NCI-H2196 treated with DMSO at 0.1 percent for 48 hours (cell line): ENCODE results near the gene ZNF692.
A peak's percentile ranks its signal among the peaks of the same experiment; 100 is the strongest.
"Not testable (repeated sequence)": the region's sequence is repeated elsewhere in the genome, so short reads cannot be mapped to it uniquely, and the experiment has no call there.

Source experiments
- DNase-seq: peaks from one replicate; lab custom pipeline; 2025; ENCODE audit not compliant: unreplicated experiment; lab: John Stamatoyannopoulos, UW

ZNF692 gene

DNA sequence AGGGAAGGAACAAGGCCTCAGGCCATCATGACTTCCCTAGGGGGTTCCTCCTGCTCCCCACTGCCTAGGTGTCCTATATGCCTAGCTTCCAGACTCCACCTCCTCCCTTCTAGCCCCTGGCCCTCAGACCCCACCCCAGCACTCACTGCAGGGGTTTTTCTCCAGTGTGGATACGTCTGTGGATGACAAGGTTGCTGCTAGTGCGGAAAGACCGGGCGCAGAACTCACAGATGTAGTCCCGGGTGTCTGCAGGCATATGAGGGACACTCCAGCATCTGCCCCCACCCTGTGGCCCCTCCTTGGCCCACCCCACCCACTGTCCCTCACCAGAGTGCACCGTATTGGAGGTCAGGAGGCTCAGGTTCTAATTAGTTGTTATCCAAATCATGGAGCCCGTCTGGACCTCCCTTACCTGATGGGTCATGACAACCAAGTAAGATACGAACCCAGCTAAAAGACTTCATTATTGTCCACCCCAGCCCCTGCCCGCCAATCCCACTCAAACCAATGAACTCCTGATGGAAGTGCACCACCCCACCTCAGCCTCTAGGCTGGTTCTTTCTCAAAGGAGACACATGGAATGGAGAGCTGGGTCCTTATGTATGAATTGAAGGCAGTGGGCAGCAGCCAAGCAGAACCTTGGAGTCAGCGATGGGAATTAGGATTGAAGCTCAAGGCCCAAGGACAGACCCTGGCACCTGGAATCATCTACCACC lies 8.2 kb downstream of the ZNF692 start:
- DNase-seq, result no peak

DNA sequence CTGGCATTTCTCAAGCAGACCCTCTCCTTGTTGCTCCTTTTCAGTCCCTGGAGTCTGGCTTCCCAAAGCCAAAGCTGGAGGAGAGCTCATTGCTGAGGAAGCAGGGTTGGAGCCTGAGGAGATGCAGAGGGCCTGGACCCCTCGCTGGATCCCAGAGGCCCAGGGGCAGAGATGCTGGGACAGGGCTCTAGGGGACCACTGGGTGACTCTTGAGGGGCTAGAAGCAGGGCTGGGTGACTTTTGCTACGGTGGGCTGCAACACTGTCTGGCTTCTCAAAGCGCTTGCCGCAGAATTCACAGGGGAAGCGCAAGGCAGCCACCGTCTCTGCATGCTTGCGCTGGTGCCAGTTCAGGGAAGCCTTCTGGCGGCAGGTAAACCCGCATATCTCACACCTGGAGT lies 8.8 kb downstream of the ZNF692 start:
- DNase-seq, result no peak

DNA sequence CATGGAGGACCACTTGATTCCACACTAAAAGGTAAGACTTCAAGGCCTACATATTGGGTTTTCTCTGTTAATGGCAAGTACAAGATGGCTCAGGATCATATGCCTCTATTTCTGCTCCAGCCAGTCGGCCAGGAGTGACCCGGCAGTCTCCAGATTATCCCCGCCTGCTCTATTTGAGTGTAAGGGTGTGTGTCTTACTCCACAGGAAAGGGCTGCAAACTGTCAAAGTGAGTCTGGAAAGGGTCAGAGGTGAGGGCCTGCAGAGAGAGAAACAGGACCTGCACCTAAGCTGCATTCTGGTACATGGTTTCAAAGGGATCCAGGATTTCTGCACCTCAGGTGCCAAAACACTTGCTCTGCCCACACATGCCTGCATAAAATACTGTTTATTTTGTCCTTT lies 9.2 kb downstream of the ZNF692 start:
- no peak for DNase-seq

DNA sequence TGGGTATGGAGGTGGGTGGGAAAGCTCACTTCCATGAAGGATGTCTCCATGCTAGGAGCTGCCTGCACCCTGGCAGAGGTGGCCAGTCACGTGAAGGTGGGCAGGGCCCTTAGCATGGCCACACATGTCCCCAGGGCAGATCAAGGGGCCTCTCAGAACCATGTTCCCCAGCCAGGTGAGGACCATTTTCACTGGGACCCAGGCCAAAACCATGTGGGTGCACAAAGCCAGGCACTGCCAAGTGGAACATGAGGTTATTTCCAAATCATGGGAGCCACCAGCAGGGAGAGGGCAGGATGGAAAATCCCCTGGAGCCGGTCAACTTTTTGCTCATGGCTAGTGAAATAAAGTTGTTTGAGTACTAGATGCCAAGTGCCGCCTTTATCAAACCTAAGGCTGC lies 9.7 kb downstream of the ZNF692 start:
- no peak for DNase-seq

DNA sequence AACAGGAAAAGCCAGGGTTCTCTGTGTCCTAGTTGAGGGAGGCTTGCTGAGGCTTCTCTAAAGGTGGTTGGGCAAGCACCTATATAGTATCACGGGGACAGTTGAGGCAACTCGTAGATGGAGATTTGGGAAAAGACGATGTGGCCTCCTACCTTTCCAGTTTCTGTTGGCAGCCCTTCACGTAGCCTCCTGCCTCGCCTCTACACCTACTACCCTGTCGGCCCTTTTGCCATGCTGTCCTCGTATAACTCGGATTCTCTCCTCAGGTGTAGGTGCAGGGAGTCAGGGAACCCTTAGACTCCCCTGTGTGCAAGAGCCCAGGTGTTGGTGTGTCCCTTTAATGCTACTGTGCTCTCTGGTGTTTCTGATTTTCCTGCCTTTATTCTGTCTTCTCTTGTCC lies 10.3 kb downstream of the ZNF692 start:
- DNase-seq, result no peak

DNA sequence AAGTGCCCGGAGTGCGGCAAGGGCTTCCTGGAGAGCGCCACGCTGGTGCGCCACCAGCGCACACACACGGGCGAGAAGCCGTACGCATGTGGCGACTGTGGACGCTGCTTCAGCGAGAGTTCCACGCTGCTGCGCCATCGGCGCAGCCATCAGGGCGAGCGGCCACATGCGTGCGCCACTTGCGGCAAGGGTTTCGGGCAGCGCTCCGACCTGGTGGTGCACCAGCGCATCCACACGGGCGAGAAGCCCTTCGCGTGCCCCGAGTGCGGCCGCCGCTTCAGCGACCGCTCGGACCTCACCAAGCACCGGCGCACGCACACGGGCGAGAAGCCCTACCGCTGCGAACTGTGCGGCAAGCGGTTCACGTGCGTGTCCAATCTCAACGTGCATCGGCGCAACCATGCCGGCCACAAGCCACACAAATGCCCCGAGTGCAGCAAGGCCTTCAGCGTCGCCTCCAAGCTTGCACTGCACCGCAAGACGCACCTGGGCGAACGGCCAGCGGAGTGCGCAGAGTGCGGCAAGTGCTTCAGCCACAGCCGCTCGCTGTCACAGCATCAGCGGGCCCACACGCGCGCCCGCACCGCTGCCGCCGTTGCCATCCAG lies 10.8 kb downstream of the ZNF692 start:
- DNase-seq, result no peak

DNA sequence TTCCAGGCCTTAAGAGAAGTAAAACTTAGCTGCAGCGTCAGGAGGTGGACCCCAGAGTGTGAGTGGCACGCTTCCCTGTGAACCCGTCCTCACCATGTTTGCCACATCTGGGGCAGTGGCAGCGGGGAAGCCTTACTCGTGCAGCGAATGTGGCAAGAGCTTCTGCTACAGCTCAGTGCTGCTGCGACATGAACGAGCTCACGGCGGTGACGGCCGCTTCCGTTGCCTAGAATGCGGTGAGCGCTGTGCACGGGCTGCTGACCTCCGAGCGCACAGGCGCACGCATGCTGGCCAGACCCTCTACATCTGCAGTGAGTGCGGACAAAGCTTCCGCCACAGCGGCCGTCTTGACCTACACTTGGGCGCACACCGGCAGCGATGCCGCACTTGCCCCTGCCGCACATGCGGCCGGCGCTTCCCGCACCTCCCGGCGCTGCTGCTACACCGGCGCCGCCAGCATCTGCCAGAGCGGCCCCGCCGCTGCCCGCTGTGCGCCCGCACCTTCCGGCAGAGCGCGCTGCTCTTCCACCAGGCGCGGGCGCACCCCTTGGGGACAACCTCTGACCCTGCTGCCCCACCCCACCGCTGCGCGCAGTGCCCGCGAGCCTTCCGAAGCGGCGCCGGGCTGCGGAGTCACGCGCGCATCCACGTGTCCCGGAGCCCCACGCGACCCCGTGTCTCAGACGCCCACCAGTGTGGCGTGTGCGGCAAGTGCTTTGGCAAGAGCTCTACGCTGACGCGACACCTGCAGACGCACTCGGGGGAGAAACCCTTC lies 11.5 kb downstream of the ZNF692 start:
- no peak for DNase-seq

DNA sequence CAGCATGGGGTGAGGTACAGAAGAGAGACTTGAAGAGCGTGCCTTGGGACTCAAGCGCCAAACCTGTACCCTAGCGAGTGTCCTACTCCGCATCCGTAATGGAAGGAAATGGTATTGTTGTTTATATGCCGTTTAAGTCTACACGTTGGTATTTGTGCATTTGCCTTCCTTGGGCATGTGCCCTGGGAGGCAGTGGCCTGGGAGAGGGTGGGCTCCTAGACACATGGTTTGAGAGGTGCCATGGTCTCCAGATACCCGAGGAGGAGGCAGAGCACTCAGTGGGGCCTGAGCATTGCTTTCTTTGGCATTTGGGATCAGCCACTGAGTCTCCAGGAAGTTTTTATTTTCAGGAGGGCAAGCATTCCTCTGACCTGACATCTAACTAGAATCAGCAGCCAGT lies 14.4 kb downstream of the ZNF692 start:
- DNase-seq, result no peak

DNA sequence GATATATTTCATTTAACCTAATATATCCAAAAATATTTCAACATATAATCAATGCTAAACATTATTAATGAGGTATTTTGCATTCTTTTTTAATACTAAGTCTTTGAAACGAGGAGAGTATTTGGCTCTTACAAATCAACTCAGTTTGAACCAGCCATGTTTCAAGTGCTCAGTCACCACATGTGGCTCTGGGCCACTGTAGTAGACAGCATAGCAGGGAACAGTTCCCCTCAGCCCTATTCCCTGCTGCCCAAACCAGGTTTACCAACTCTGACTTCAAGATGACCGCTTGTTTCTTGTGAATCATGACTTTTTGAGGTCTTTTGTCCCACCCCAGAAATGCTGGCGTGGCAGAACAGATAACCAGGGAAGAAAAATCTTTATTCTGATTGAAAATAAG lies 15.2 kb downstream of the ZNF692 start:
- no peak for DNase-seq

DNA sequence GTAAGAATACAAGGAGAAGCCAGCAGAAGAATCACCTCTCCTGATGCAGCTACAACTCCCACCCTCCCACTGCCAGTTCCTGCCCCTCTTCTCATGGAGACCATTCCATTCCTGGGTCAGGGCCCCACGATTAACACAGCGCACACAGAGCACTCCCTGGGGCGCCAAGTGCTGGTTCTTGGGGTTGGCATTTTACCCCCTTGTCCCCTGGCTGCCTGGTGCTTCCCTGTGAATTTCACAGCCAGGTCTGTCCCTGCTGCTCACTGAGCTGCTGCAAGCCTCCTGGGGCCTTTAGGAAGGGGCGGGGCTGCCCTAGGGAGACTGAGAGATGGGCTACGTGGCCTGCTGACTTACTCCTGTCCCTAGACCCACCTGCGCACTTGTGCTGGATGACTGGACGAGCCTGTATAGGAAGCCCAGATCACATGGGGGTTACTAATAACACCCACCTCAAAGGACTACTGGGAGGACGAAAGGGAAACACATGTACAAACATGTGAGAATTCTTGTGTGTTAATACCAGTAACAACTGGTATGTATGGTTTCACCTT lies 16.0 kb downstream of the ZNF692 start:
- DNase-seq, result no peak

DNA sequence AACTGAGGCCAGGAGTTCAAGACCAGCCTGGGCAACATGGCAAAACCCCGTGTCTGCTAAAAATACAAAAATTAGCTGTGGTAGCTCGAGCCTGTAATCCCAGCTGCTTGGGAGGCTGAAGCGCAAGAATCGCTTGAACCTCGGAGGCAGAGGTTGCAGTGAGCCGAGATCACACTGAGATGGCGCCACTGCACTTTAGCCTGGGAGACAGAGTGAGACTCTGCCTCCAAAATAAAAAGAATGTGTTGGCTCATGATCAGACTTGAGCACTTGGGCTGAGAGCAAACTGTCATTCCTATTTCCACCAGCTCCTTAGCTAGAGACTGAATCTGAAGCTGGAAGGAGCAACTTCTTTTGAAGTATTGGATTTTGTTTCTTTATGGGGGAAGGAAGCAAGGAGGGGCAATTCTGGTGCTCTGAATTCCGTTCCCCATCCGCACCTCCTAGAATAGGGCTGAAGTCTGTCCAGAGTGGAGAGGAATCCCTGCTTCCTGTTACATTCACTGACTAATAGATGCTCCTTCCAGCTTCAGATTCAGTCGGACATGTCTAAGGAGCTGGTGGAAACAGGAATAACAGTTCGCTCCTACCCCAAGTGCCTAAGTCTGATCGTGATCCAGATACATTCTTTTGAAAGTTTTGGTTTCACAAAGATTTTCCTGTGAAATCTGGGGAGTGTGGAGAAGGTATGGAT lies 17.0 kb downstream of the ZNF692 start:
- DNase-seq, result no peak

DNA sequence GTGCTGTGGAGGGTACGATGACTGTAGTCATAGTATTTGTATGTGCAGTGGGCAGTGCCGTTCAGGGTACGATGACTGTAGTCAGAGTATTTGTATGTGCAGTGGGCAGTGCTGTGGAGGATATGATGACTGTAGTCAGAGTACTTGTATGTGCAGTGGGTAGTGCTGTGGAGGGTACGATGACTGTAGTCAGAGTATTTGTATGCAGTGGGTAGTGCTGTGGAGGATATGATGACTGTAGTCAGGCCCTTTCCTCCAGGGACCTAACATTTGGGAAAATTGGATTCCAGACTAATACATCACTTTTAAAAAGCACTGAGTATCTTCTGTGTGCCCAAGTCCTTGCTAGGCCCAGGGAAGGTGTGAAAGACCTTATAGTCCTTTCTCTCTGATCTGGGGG lies 17.9 kb downstream of the ZNF692 start:
- no peak for DNase-seq

DNA sequence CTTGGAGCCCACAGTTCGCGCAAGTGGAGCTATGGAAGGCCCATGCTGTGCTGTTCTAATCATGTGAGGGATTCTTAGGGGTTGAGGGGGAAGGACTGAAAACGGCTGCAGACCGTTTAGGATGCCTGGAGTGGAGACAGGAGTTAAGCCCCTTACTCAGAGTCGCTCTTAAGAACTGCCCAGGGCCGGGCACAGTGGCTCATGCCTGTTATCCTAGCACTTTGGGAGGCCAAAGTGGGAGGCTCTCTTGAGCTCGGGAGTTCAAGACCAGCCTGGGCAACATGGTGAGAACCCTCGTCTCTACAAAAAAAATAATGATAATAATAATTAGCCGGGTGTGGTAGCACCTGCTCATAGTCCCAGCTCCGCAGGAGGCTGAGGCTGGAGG lies 19.7 kb downstream of the ZNF692 start:
- DNase-seq, result no peak

DNA sequence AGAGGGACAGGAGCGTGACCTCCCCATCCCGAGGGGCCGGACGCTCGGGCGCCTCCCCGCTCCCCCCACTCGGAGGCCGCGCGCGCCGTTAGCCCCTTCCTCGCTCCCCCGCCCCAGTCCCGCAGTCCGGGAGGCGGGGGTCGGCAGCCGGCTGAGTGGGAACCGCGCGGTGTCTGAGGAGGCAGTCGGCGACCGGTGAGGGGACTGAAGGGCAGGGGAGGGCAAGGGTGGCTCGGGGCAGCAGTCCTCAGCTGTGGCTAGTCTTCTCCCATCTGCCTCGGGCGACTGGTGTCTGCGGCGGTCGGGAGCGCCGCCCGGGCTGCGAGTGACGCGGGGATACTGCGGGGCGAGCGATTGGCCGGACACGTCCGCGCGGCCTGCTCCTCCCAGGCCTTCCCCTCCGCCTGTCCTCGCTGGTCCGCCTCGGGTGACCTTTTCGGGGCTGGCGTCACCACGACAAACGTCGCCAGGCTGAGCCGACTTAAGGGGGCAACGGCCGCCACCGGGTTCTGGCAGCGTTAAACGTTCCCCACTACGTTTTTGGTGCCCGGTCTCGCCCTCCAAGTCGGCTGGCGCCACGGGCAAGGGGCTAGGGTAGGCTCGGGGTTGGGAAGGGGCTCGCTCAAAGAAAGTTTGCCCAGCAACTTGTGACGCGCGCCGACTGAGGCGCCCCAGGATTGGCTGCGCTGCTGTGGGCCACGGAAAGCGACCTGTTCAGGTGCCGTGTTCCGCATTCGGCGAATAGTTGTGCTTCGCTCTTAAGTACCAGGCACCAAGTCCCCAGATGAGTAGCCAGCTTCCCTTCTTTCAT lies 20.3 kb downstream of the ZNF692 start:
- DNase-seq, result peak; percentile 46

DNA sequence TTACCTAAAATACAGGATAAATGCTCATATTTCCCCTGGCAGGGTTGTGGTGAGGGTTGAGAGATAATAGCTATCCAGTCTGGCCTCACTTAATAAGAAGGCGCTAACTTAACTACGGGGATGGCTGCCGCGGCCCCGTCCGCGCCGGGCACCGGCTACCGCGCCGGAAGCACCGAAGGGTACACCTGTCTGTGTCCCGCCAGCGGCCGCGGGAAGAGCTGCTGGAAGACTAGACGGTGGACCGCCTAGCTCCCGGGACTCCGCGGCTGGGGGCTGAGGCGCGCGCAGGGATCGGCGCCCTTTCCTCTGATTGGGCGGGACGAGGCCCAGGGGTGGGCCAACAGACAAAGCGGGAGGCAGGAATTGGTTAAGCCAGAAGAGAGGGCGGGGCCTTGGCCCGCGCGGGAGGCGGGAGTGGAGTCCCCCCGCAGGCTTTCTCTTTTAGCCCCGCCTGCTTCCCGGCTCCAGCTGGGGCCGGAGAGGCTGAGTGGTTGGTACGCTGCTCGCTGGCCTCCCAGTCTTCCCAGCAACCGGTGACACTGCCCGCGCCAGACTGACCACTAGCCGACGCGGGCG lies 21.0 kb downstream of the ZNF692 start, which contains the start of gene ZNF672:
Gene ZNF672 (plus strand): TSS at position 444 of the 576 bp plus-strand sequence. CDS start 9,051 bp downstream, outside the sequence.
- peak; percentile 89 for DNase-seq

DNA sequence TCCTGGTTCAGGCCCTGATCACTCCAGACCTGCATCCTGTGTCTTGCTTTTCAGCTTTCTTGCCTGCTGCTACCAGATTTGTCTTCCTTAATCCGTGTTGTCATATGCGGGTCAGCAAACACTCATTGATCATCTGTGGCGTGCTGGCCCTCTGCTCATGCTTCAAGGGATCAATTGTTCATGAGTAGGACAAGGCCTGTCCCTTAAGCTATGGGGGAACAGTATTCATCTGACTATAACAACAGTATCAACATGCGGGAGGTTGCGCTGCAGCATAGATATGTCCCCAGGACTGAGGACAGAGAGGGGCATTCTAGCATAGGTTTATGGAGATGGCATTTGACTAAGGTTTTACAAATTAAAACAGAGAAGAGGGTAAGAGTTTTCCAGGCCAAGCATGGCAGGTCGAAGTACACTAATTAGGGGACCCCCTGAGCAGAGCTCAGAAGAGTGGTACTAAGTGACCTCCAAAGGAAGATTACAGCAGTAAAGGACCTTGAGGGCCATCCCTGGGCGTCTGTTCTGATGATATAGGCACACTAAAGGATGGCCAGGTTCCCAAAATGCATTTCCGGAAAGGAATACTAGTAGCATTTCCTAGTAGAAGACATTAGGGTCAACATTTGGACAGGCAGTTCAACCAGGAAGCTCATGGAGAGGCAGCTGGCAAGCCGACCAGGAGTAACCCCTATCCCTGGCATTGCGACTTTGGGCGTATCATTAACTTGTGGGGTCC lies 21.7 kb downstream of the ZNF692 start:
- no peak for DNase-seq

DNA sequence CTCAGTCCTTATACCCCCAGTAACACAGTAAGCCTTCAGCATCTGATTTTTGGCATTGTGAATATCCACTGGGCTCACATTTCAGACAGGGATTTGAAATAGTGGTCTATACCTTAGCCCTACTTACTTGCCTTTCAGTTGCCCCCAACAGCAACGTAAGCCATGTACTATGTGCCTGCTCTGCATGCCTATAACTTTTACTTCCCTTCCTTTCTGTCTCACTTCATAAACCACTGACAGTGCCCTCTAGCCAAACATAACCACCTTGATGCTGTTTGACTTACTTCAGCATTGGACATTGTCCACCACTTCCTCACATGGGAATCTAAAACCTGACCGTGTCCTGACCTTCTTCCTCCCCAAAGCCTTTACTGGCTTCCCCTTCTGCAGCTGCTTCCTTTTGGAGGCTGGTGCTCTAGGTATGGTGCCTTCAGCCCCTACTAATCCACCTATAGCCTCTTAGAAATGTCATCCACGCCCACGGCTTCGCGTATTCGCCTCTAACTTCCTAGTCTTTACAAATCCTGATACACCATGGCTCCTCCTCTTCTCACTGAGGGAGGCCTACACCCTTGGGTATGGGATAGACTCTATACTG lies 24.4 kb downstream of the ZNF692 start:
- DNase-seq, result no peak

DNA sequence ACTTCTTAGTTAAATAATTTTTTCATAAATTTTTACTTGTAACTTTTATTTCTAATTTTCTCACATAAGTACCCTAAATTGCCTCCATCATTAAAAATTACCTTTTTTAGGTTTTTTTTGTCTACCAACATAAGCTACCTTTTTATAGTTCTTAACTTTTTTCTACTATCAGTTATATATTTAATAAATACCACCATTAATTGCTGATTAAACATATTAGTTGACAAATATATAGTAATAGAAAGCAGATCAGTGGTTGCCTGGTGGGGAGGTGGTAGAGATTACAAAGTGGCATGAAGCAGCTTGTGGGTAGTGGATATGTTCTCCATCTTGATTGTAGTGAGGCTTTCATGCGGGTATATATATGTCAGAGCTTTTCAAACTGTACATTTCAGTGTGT lies 27.0 kb downstream of the ZNF692 start:
- DNase-seq, result no peak

DNA sequence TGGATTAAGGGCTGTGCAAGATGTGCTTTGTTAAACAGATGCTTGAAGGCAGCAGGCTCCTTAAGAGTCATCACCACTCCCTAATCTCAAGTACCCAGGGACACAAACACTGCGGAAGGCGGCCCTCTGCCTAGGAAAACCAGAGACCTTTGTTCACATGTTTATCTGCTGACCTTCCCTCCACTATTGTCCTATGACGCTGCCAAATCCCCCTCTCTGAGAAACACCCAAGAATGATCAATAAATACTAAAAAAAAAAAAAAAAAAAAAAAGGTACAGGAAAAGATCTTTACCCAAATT lies 28.2 kb downstream of the ZNF692 start:
- DNase-seq, result not testable (repeated sequence)
